NCI-H524 treated with DMSO at 0.1 percent for 48 hours (cell line): ENCODE results near the gene CLEC19A.

ENCODE experiments used
- DNase-seq: peaks from one replicate; lab custom pipeline; 2025; lab: John Stamatoyannopoulos, UW

CLEC19A gene

GRCh38 chr16:19285431-19285830 is at the start of gene CLEC19A:
TSS of gene CLEC19A (plus strand) at chr16:19285731. CDS start at chr16:19285852, 121 bp downstream.
- DNase-seq, result no peak

GRCh38 chr16:19235886-19236285 is 49.6 kb upstream of the CLEC19A start:
- DNase-seq, result no peak

- no peak for DNase-seq
These were observed 48.8 kb upstream of the CLEC19A start for GRCh38 chr16:19236561-19237209.

- DNase-seq, result no peak
These were observed 47.1 kb upstream of the CLEC19A start for GRCh38 chr16:19238406-19238805.

- no peak for DNase-seq
These were observed 45.9 kb upstream of the CLEC19A start for GRCh38 chr16:19239511-19240155.

- DNase-seq, result no peak
These were observed 45.0 kb upstream of the CLEC19A start for GRCh38 chr16:19240494-19240893.

GRCh38 chr16:19241512-19241911 is 44.0 kb upstream of the CLEC19A start:
- DNase-seq, result no peak

- DNase-seq, result no peak
These were observed 43.3 kb upstream of the CLEC19A start for GRCh38 chr16:19242186-19242585.

- no peak for DNase-seq
These were observed 42.5 kb upstream of the CLEC19A start for GRCh38 chr16:19242987-19243575.

GRCh38 chr16:19245326-19245925 is 40.1 kb upstream of the CLEC19A start:
- DNase-seq, result no peak

GRCh38 chr16:19252904-19253303 is 32.6 kb upstream of the CLEC19A start:
- DNase-seq, result no peak

GRCh38 chr16:19254611-19255010 is 30.9 kb upstream of the CLEC19A start:
- no peak for DNase-seq

- no peak for DNase-seq
These were observed 21.3 kb upstream of the CLEC19A start for GRCh38 chr16:19264123-19264673.

- DNase-seq, result no peak
These were observed 20.1 kb upstream of the CLEC19A start for GRCh38 chr16:19265380-19265930.

- DNase-seq, result no peak
These were observed 18.8 kb upstream of the CLEC19A start for GRCh38 chr16:19266774-19267173.

GRCh38 chr16:19269098-19269497 is 16.4 kb upstream of the CLEC19A start:
- no peak for DNase-seq

- no peak for DNase-seq
These were observed 11.2 kb upstream of the CLEC19A start for GRCh38 chr16:19274165-19274797.

- no peak for DNase-seq
These were observed 7.1 kb upstream of the CLEC19A start for GRCh38 chr16:19278403-19278802.

- no peak for DNase-seq
These were observed 4.3 kb upstream of the CLEC19A start for GRCh38 chr16:19281246-19281645.

- no peak for DNase-seq
These were observed 3.4 kb upstream of the CLEC19A start for GRCh38 chr16:19282101-19282500.

- DNase-seq, result no peak
These were observed 1.9 kb upstream of the CLEC19A start for GRCh38 chr16:19283637-19284036.

- no peak for DNase-seq
These were observed 1.3 kb upstream of the CLEC19A start for GRCh38 chr16:19284207-19284606.
